Endothelial cell (in vitro differentiated cells): ENCODE results near the gene GET3. TPM values are rescaled to one million over a fixed set of nuclear protein-coding genes. Genes with fewer than 3 reads are reported as not detected.

Experiments
- DNase-seq: peaks from one replicate; pipeline ENCODE4 v3.0.0; 2021; ENCODE audit warnings: low spot score
- H3K27ac Mint-ChIP-seq: one replicate; pipeline ENCODE4 v1.8.0; 2021; ENCODE audit warnings: mixed read lengths, inconsistent platforms; ENCODE audit not compliant: unreplicated experiment
- H3K27me3 Mint-ChIP-seq: one replicate; pipeline ENCODE4 v1.8.0; 2021; ENCODE audit warnings: mild to moderate bottlenecking, moderate library complexity, mixed read lengths, inconsistent platforms; ENCODE audit not compliant: unreplicated experiment
- H3K36me3 Mint-ChIP-seq: one replicate; pipeline ENCODE4 v1.8.0; 2021; ENCODE audit warnings: mild to moderate bottlenecking, low read depth, mixed read lengths, inconsistent platforms; ENCODE audit not compliant: unreplicated experiment
- H3K4me1 Mint-ChIP-seq: one replicate; pipeline ENCODE4 v1.8.0; 2021; ENCODE audit warnings: mild to moderate bottlenecking, mixed read lengths, inconsistent platforms; ENCODE audit not compliant: unreplicated experiment
- H3K4me3 Mint-ChIP-seq: one replicate; pipeline ENCODE4 v1.8.0; 2021; ENCODE audit warnings: mild to moderate bottlenecking, mixed read lengths, inconsistent platforms; ENCODE audit not compliant: unreplicated experiment
- H3K9me3 Mint-ChIP-seq: one replicate; pipeline ENCODE4 v1.8.0; 2021; ENCODE audit warnings: mixed read lengths, inconsistent platforms; ENCODE audit not compliant: unreplicated experiment
- total RNA-seq: library from RNA; stranded (reverse); fragmentation: NEBNext Ultra II Directional; extraction: Animal tissue kit (Norgen Biotek cat#: 25700); gene quantifications from one replicate; pipeline ENCODE4 v1.2.1, GENCODE V29; 2021; ENCODE audit not compliant: unreplicated experiment
- TF ChIP-seq, protein P1 (sequence below): fragments of 200-600 bp; sonication (generic); IDR thresholded peaks from one replicate; pipeline ENCODE4 v1.5.0; 2021; ENCODE audit warnings: antibody characterized with exemption; ENCODE audit not compliant: unreplicated experiment

Gene GET3
- total RNA-seq, 1 donor from 2014 or later: 77.9 TPM

GRCh38 chr19:12767150-12767549, 29.9 kb downstream of the GET3 start:
- no peak for DNase-seq
- TF ChIP-seq, protein P1, sequence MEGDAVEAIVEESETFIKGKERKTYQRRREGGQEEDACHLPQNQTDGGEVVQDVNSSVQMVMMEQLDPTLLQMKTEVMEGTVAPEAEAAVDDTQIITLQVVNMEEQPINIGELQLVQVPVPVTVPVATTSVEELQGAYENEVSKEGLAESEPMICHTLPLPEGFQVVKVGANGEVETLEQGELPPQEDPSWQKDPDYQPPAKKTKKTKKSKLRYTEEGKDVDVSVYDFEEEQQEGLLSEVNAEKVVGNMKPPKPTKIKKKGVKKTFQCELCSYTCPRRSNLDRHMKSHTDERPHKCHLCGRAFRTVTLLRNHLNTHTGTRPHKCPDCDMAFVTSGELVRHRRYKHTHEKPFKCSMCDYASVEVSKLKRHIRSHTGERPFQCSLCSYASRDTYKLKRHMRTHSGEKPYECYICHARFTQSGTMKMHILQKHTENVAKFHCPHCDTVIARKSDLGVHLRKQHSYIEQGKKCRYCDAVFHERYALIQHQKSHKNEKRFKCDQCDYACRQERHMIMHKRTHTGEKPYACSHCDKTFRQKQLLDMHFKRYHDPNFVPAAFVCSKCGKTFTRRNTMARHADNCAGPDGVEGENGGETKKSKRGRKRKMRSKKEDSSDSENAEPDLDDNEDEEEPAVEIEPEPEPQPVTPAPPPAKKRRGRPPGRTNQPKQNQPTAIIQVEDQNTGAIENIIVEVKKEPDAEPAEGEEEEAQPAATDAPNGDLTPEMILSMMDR: no peak
- H3K36me3 Mint-ChIP-seq: peaks cover 12% of the 10 kb centered on the region
- H3K4me3 Mint-ChIP-seq: peak overlapping the region; percentile 56
- H3K27me3 Mint-ChIP-seq: peaks cover 23% of the 10 kb centered on the region
- H3K4me1 Mint-ChIP-seq: peaks cover 3% of the 10 kb centered on the region
- H3K27ac Mint-ChIP-seq: no peak overlapping the region
- H3K9me3 Mint-ChIP-seq: no peaks in the 10 kb centered on the region

GRCh38 chr19:12767666-12768065, 30.4 kb downstream of the GET3 start:
- TF ChIP-seq, protein P1: no peak
- Mint-ChIP-seq H3K27ac (no peak overlapping the region), H3K4me1 (peaks cover 3% of the 10 kb centered on the region), H3K4me3 (no peak overlapping the region), H3K9me3 (no peaks in the 10 kb centered on the region), H3K36me3 (peaks cover 12% of the 10 kb centered on the region), H3K27me3 (peaks cover 23% of the 10 kb centered on the region)
- DNase-seq: no peak

DNA sequence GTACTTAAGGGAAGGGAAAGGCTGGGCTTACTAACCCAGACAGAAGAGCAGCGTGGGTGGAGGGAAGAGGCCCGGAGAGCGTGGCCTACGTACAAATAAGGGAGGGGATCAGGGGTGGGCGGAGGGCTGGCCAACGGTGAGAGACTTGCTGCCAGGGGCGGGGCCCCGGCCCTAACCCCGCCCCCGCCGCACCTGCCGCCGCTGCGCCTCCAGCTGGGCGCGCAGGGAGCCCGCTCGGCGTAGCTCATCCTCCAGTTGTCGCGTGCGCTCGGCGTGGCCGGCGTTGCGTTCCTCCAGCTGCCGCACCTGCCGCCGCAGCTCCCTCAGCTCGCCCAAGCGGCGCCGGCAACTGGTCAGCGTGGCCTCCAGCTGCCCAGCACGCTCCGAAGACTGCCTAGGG, 32.4 kb downstream of the GET3 start:
- Mint-ChIP-seq H3K36me3 (peaks cover 12% of the 10 kb centered on the region), H3K9me3 (no peaks in the 10 kb centered on the region), H3K27me3 (peaks cover 26% of the 10 kb centered on the region), H3K27ac (no peak overlapping the region), H3K4me1 (peaks cover 3% of the 10 kb centered on the region), H3K4me3 (peak overlapping the region; percentile 32)
- TF ChIP-seq, protein P1: no peak
- DNase-seq: no peak

DNA sequence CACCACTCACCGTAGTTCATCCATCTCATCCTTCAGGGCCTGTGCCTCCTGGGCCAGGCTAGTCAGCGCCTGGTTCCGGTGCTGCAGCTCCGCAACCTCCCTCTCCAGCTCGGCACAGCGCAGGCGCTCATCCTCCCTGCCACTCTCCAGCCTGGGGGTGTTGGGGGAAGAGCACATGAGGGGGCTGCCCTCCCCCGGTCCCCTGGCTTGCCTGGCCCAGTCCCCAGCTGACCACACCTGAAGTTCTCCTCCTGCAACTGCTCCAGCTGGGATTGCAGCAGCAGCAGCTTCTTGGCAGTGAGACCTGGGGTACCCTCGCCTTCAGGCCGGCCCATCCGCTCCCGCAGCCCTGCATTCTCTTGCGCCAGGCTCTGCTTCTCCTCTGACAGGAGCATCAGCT, 33.6 kb downstream of the GET3 start:
- H3K27ac Mint-ChIP-seq: no peak overlapping the region
- H3K27me3 Mint-ChIP-seq: peaks cover 19% of the 10 kb centered on the region
- H3K36me3 Mint-ChIP-seq: peaks cover 6% of the 10 kb centered on the region
- no peak overlapping the region for H3K4me3 Mint-ChIP-seq
- peaks cover 3% of the 10 kb centered on the region for H3K4me1 Mint-ChIP-seq
- H3K9me3 Mint-ChIP-seq: no peaks in the 10 kb centered on the region
- DNase-seq: no peak
- TF ChIP-seq, protein P1: no peak

DNA sequence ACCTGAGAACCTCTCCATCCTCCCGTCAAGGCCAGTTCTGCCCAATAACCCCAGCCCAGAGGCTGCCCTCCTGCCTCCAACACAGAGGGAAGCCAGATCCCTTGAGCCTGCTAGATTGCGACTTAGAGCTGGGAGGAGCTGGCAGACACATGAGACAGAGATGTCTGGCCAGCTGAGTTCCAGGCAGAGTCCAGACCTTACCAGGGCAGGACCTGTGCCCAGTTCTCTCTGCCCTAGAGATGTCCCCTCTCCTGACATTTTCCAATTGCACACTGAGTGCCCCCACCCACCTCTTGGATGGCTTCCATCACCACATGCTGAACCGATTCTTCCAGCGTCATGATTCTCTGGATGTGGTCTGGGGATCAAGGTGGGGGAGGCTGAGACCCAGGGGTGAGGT, 35.0 kb downstream of the GET3 start:
- H3K9me3 Mint-ChIP-seq: no peaks in the 10 kb centered on the region
- peaks cover 6% of the 10 kb centered on the region for H3K36me3 Mint-ChIP-seq
- peaks cover 17% of the 10 kb centered on the region for H3K27me3 Mint-ChIP-seq
- no peak overlapping the region for H3K27ac Mint-ChIP-seq
- TF ChIP-seq, protein P1: no peak
- H3K4me1 Mint-ChIP-seq: peaks cover 3% of the 10 kb centered on the region
- H3K4me3 Mint-ChIP-seq: no peak overlapping the region
- DNase-seq: no peak
